ENCODE data around the gene METTL23. TPM values are rescaled to one million over a fixed set of nuclear protein-coding genes. Genes with fewer than 3 reads are reported as not detected.

METTL23 gene, protein sequence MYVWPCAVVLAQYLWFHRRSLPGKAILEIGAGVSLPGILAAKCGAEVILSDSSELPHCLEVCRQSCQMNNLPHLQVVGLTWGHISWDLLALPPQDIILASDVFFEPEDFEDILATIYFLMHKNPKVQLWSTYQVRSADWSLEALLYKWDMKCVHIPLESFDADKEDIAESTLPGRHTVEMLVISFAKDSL
- 46.9 TPM for polyA plus RNA-seq (2012; ENCODE audit: insufficient read depth, insufficient read length)

DNA sequence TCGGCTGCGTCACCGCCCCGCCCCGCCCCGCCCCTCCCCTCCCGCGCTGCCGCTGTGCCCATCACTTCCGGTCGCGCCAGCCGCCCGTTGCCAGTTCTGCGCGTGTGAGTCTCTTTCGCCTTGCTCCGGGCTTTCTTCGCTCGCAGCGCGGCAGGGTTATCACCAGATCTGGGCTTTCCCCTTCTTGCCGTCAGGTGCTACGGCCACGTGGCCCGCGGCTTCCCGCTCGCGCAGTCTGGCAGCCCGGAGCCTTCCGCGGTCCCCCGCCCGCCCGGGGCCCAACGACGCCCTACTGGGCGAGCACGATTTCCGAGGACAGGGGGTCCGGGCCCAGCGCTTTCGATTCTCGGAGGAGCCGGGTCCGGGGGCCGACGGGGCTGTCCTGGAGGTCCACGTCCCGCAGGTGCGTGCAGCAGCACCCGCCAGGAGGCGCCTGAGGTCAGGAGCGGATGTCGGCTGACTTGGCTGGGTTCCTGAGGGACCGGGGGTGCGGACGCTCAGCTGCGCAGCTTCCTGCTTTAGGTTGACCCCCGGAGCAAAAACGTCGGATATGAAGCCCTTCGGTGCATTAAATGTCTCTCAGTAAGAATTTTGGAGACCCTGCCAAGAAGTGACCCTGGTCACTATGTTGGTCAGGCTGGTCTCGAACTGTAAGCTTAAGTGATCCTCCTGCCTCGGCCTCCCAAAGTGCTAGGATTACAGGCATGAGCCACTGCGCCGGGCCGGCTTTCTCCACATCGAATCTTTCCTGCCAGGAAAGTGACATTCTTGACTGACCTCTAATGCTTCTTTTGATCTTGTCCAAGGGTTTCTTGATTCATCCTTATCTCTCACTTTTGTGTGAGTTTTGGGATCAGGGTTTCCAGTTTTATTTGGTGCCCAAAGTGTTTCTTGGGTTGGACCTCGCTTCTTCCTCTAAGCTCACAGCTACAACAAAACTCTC is at the start of gene METTL23:
TSS of gene METTL23 (plus strand) at position 64 of the 943 bp plus-strand sequence. CDS start 2,872 bp downstream, outside the sequence.
- H3K4me3 ChIP-seq (ENCODE audit: low read length) = peak within 1 kb of the TSS; percentile 84
- no peak for DNase-seq (ENCODE audit: low read depth, low spot score)

DNA sequence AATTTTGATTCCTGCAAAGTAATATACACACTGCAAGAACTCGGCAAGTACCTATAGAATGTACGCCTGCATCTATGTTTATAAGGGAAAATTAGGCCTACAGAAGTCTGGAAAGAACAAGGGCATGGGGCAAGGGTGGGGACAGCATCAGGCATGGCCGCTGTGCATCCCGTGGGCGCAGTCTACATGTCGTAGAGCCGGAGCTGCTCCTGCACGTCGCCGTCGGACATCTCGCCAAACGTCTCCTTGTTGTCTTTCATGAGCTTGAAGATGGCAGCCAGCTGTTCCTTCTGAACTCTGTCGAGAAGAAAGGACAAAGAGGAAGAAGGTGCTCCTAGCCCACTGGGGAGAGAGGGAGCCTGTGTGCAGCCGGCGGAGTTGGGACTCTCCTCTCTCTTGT is 49.2 kb upstream of the METTL23 start:
- H3K4me3 ChIP-seq (ENCODE audit: low read length) = no peak overlapping the region
- no peak for DNase-seq (ENCODE audit: low read depth, low spot score)

DNA sequence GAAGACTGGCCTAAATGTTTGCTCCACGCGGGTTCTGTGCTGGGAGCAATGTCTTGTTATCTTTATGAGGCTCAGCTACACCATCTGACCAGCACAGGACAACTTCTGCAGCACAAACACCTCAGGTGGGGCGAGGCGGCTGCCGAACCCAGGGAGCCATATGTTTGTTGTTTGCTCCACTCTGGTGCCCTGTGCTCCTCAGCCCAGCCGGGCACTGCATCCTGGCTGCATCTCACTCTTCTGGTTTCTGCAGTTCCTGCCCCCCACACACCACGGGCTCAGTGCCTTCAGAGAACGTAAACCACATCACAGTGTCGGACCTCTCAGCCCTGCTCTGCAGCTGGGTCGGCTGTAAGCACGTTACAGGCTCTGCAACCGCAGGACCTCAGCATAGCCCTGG is 48.3 kb upstream of the METTL23 start:
- peak; percentile 93 for DNase-seq (ENCODE audit: low read depth, low spot score)
- H3K4me3 ChIP-seq (ENCODE audit: low read length) = peak overlapping the region; percentile 29

GRCh38 chr17:76679239-76679638 is 47.4 kb upstream of the METTL23 start:
- no peak for DNase-seq (ENCODE audit: low read depth, low spot score)
- H3K4me3 ChIP-seq (ENCODE audit: low read length) = no peak overlapping the region

- DNase-seq (ENCODE audit: low read depth, low spot score) = peak; percentile 78
- H3K4me3 ChIP-seq (ENCODE audit: low read length) = no peak overlapping the region
Observed at GRCh38 chr17:76681222-76682137, 45.2 kb upstream of the METTL23 start.

DNA sequence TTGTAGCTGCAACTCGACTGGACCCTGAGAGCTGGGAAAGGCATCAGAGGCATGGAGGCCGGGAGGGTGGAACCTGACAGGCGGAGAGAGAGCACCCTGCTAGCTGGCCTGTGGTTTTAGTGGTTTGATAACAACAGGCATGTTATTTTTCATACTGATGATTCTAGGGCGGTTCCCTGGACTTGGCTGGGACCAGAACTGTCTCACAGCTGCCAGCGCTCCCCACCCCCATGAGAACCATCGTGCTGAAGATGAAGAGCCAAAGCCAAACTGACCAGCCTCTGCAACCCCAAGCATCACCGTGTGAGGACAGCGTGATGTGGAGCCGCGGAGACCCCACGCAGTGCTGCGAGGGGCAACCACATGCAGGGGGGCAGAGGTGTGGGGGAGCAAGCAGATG is 44.3 kb upstream of the METTL23 start:
- no peak for DNase-seq (ENCODE audit: low read depth, low spot score)
- no peak overlapping the region for H3K4me3 ChIP-seq (ENCODE audit: low read length)

DNA sequence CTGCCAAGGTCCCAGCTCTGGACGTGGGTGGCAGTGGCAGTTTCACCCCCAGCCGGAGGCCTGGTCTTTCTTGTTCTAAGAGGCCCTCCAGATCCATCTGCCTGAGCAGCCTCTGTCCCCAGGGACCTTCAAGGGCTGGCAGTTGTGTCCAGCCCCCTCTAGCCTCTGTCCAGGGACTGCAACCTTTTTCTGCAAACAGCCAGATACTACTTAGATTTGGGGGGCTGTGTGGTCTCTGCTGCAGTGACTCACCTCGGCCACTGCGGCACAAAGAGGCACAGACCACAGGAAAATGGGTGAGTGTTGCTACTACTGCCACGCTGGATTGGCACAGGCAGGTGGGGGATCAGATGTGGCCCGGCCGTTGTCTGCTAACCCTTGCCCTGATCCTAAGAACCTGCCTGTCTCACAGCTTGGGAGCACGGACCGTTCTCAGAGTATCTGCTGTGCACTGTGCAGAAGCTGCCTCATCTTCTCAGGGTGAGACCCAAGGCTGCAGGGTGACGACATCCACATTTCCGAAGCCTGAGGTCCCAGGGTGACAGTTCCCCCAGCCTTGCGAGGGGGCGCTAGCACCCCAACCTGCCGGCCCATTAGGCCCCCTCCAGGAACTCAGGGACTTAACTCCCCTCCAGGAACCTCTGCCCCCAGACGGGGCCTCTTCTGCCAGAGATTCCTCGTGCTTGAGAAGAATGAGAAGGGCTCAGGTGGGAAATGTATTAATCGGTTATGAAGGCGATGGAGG is 43.5 kb upstream of the METTL23 start:
- H3K4me3 ChIP-seq (ENCODE audit: low read length) = no peak overlapping the region
- no peak for DNase-seq (ENCODE audit: low read depth, low spot score)

DNA sequence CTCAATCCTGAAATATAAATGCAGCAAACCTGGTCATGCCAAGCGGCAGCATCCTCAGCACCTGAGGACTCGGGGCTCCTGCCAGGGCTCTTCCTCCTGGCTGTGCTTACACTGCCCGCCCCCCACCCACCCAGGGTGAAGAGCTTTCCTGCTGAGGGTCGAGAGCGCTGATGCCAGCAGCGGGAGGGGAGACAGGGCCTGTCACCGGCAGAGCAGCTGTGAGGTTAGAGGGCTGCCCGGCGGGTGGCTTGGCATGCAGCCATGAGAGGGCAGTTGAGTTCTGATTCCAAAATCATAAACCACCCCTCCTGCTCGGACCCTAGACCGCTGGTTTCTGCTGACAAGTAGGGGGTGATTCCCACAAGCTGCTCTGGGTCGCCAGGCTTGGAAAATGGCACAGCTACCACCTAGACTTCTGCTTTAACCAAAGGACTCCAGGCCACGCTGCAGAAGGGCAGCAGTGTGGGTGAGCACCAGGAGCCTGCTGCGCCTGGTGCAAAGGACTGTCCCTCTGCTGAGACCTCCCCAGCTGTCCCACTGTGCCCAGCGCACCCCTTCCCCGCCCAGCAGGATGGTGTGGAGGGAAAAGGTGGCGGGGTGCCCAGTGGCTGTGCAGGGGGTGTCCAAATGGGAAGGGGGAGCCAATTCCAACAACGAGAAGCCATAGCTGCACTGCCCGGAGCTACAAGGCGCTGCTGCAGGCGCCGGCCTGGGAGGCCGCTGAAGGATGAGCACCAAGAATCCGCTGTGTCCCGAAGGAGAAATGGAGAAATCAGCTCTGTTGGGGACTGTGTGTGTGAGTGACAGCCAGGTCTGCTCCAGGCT is 42.5 kb upstream of the METTL23 start:
- H3K4me3 ChIP-seq (ENCODE audit: low read length) = no peak overlapping the region
- no peak for DNase-seq (ENCODE audit: low read depth, low spot score)

GRCh38 chr17:76684756-76685155 is 41.9 kb upstream of the METTL23 start:
- no peak overlapping the region for H3K4me3 ChIP-seq (ENCODE audit: low read length)
- DNase-seq (ENCODE audit: low read depth, low spot score) = no peak

- DNase-seq (ENCODE audit: low read depth, low spot score) = no peak
- no peak overlapping the region for H3K4me3 ChIP-seq (ENCODE audit: low read length)
Observed at GRCh38 chr17:76685366-76685765, 41.3 kb upstream of the METTL23 start.

DNA sequence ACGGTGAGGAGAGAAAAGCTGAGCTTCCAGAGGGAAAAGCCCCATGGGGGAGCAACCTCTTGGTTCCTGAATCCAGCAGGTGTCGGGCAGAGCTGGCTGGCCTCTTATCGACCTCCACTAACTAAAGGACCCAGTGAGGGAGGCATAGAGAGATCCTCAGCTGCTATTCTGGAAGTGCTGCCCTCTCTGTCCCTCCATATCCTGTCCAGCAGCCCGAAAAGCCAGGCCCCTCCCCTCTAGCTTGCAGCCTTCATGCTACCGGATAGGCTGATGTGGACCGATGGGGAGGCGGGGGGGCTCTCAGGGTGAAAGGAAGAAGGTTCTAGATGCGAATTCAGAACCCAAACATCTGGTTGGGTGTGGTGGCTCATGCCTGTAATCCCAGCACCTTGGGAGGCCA is 40.8 kb upstream of the METTL23 start:
- no peak for DNase-seq (ENCODE audit: low read depth, low spot score)

DNA sequence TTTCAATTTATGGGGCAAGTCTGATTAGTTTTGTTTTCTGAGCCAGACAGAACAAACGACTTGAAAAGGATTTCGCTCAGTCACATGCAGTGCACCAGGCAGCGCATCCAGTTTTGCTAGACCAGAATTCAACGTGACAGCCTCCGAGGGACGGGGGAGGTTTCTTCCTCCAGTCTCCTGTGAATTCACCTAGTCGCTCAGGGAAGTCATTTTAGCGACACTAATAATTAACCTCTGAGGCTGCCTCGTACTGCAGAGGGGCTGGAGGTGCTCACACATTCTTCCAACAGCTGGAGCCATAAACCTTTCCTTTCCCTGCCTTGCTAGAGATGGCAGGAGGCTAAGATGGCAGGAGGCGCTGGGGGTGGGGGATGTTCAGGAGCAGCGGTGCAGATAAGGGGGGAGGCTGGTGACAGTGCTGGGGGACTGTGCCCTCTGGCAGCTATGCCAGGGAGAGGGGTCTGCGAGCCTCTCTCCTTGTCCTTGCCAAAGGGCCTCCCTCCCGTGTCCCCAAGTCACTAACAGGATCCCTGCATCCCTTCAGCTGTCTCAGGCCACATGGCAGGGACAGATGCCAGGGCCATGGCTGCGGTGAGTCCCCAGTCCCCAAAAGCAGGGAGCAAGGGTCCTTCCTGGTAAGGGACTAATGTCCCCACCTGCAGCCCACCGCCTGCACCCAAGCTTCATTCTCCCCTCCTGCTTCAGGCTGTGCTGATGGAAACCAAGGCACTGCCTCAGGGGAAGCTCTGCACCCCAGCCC is 39.9 kb upstream of the METTL23 start:
- no peak for DNase-seq (ENCODE audit: low read depth, low spot score)
- H3K4me3 ChIP-seq (ENCODE audit: low read length) = no peak overlapping the region

More for the DNA sequence above, 40.8 kb upstream of the METTL23 start:
- H3K4me3 ChIP-seq (ENCODE audit: low read length) = no peak overlapping the region

- DNase-seq (ENCODE audit: low read depth, low spot score) = no peak
- no peak overlapping the region for H3K4me3 ChIP-seq (ENCODE audit: low read length)
Observed at GRCh38 chr17:76687298-76688164, 39.1 kb upstream of the METTL23 start.

DNA sequence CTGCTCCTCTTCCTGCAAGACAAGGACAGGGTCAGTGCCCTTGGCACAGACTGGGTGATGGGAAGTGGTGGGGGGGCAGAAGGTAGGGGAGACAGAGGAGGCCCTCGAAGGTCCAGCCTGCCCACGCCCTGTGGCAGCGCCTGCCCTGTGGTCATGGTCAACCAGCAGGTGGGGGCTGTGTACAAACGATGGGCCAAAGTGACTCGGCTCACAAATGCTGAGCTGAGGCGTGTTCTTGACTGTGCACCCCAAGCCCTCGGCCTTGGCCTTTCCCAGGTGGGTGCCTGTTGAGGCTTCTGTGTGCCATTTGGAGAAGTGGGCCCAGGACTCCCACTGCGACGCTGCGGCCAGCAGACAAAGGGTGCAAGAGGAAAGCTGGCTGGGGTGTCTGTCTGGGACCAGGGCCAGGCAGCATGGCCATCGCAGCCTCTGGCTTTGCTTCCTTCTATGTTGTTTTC is 38.4 kb upstream of the METTL23 start:
- DNase-seq (ENCODE audit: low read depth, low spot score) = no peak
- no peak overlapping the region for H3K4me3 ChIP-seq (ENCODE audit: low read length)

DNA sequence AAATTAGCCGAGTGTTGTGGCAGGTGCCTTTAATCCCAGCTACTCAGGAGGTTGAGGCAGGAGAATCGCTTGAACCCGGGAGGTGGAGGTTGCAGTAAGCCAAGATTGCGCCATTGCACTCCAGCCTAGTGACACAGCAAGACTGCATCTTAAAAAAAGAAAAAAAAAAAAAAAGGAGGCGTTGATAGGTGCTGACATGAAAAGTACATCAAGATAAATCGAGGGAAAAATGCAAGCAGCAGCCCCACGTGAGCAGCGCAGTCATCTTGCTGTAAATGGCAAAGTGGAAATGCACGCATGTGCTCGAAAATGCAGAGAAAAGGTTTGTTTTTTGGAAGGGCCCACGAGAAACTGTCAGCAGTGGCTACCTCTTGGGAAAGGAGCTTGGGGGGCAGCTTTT is 36.8 kb upstream of the METTL23 start:
- H3K4me3 ChIP-seq (ENCODE audit: low read length) = no peak overlapping the region
- DNase-seq (ENCODE audit: low read depth, low spot score) = no peak

DNA sequence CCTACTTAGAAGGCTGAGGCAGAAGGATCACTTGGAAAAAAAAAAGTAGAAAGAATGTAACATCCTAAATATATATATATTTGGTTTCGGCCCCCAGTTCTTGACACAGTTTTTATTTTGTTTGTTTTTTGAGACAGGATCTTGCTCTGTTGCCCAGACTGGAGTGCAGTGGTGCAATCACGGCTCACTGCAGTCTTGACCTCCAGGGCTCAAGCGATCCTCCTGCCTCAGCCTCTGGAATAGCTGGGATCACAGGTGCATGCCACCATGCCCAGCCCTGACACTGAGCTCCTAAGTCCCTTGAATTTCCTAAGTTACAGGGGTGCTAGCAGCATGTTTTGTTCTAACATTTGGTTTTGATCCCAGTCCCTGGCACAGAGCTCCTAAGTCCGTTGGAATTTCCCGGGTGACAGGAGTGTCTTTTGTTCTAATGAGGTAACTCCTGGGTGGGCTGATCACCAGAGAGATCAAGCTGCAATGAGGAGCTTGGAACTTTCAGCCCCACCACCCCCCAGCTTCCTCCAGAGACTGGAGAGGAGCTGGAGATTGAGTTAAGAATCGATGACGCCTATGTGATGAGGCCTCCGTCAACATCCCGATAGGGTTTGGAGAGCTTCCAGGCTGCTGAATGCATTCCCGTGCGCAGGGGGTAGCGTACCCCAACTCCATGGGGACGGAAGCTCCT is 35.9 kb upstream of the METTL23 start:
- no peak for DNase-seq (ENCODE audit: low read depth, low spot score)

More for the DNA sequence above, 35.9 kb upstream of the METTL23 start:
- H3K4me3 ChIP-seq (ENCODE audit: low read length) = no peak overlapping the region
